ENCODE measurements around the gene METTL16. TPM values are rescaled to one million over a fixed set of nuclear protein-coding genes. Genes with fewer than 3 reads are reported as not detected.

Gene METTL16
- total and polyA plus RNA-seq, 11 donors: 13.9 to 32.0 (median 24.3) TPM

- no peak overlapping the region for H3K27ac ChIP-seq
- peaks cover 0 to 86% (median 73%) of the 10 kb centered on the region in 9 donors for H3K36me3 ChIP-seq
- TF ChIP-seq POLR2A (IDR thresholded peaks at IDR 0.05) (no peak), CTCF (IDR thresholded peaks at IDR 0.05) (no peak)
- no peak for DNase-seq
- H3K4me1 ChIP-seq: no peaks in the 10 kb centered on the region
- H3K27me3 ChIP-seq: no peaks in the 10 kb centered on the region
- intact Hi-C loops (cut with DNase I): no loop called here
- no peaks in the 10 kb centered on the region for H3K9me3 ChIP-seq
- no peak overlapping the region for H3K4me3 ChIP-seq
- ATAC-seq: no peak
- 90 to 95% (median 90%) methylated on average over 3 of the region's 3 CpGs for WGBS, 4 donors
These were observed 51.8 kb downstream of the METTL16 start for GRCh38 chr17:2459917-2460271.

GRCh38 chr17:2457913-2458312, 53.8 kb downstream of the METTL16 start:
- H3K9me3 ChIP-seq: no peaks in the 10 kb centered on the region
- no peak overlapping the region for H3K27ac ChIP-seq
- intact Hi-C loops (cut with DNase I): no loop called here
- no peak for DNase-seq
- H3K4me3 ChIP-seq: no peak overlapping the region
- no peak for ATAC-seq
- peaks cover 0 to 2% (median 0%) of the 10 kb centered on the region in 12 donors for H3K4me1 ChIP-seq
- no peak for TF ChIP-seq CTCF (IDR thresholded peaks at IDR 0.05)
- TF ChIP-seq POLR2A (IDR thresholded peaks at IDR 0.05): no peak
- peaks cover 0 to 82% (median 61%) of the 10 kb centered on the region in 9 donors for H3K36me3 ChIP-seq
- 95 to 100% (median 96%) methylated on average over 4 of the region's 4 CpGs for WGBS, 4 donors
- H3K27me3 ChIP-seq: no peaks in the 10 kb centered on the region

DNA sequence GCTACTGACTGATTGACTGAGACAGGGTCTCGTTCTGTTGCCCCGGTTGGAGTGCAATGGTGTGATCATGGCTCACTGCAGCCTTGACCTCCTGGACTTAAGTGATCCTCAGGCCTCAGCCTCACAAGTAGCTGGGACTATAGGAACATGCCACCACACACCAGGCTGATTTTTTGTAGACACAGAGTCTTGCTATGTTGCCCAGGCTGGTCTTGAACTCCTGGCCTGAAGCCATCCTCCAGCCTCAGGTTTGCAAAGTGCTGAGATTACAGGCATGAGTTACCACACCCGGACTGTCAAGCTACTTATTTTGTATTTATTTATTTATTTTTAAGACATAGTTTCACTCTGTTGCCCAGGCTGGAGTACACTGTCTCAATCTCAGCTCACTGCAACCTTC, 55.2 kb downstream of the METTL16 start:
- H3K36me3 ChIP-seq: peaks cover 0 to 70% (median 52%) of the 10 kb centered on the region in 9 donors
- DNase-seq: no peak
- 92 to 99% (median 96%) methylated on average over 3 of the region's 3 CpGs for WGBS, 4 donors
- no peak for TF ChIP-seq CTCF (IDR thresholded peaks at IDR 0.05)
- no peak overlapping the region for H3K4me3 ChIP-seq
- no peaks in the 10 kb centered on the region for H3K27me3 ChIP-seq
- H3K4me1 ChIP-seq: peaks cover 0 to 10% (median 0%) of the 10 kb centered on the region in 12 donors
- H3K9me3 ChIP-seq: no peaks in the 10 kb centered on the region
- ATAC-seq: no peak
- intact Hi-C loops (cut with DNase I): no loop called here
- no peak overlapping the region for H3K27ac ChIP-seq

DNA sequence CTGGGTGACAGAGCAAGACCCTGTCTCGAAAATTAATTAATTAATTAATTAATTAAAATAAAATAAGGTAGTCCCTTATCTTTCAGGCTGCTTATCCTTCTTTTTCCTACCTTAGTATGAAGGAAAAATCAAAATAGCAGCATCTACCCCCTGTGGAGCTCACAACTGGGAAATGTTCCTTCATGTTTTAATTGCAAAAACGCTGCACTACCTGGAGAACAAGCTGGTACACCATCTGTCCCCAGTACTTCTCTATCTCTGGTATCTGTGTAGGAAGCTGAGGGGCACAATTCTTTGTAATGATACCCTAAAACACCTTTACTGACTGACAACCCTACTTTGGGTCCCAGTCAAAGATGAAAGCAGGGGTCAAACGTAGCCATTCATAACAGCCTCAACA, 55.7 kb downstream of the METTL16 start:
- Histone ChIP-seq H3K36me3 (peaks cover 0 to 67% (median 49%) of the 10 kb centered on the region in 9 donors), H3K4me3 (no peak overlapping the region), H3K4me1 (peaks cover 0 to 10% (median 0%) of the 10 kb centered on the region in 12 donors), H3K27me3 (no peaks in the 10 kb centered on the region), H3K27ac (no peak overlapping the region), H3K9me3 (no peaks in the 10 kb centered on the region)
- WGBS, 4 donors: 96 to 99% (median 97%) methylated on average over 3 of the region's 3 CpGs
- DNase-seq (no peak), ATAC-seq (no peak)
- no peak for TF ChIP-seq CTCF (IDR thresholded peaks at IDR 0.05)
- TF ChIP-seq POLR2A (IDR thresholded peaks at IDR 0.05): no peak
- intact Hi-C loops (cut with DNase I): no loop called here

Measured in heart left ventricle (tissue), 16 donors.